AG04450 (cell line): Measurements from ENCODE around the gene RPS6KC1. TPM values are rescaled to one million over a fixed set of nuclear protein-coding genes. Genes with fewer than 3 reads are reported as not detected.
"Not testable (repeated sequence)": the region's sequence is repeated elsewhere in the genome, so short reads cannot be mapped to it uniquely, and the experiment has no call there.

ENCODE experiments used
- CTCF ChIA-PET: fragments of 300-600, 350-600 bp; formaldehyde crosslinking; extraction: SDS; loops from one replicate; lab custom pipeline; 2022; ENCODE audit warnings: antibody characterized with exemption, inconsistent platforms; lab: Charles Lee
- POLR2A ChIA-PET: fragments of 350-600 bp; formaldehyde crosslinking; extraction: SDS; loops from one replicate; lab custom pipeline; 2021; ENCODE audit warnings: antibody characterized with exemption, inconsistent platforms; lab: Yijun Ruan, JAX
- DNase-seq: peaks from one replicate; pipeline ENCODE4 v3.0.0-alpha.2; 2011; ENCODE audit warnings: low read depth, low spot score
- H3K27ac ChIP-seq: one replicate; pipeline ENCODE4 v1.5.1; 2012; ENCODE audit warnings: low read depth, low read length, control low read depth
- H3K27me3 ChIP-seq: one replicate; pipeline ENCODE4 v1.6.0; 2012; ENCODE audit warnings: low read length; ENCODE audit not compliant: control insufficient read depth, insufficient read depth
- H3K4me3 ChIP-seq: 2 replicates; pipeline ENCODE4 v1.5.1; 2011; ENCODE audit warnings: mild to moderate bottlenecking, low read depth, low read length, control low read depth
- H3K9me3 ChIP-seq: 2 replicates; pipeline ENCODE4 v1.5.1; 2012; ENCODE audit warnings: low read length; ENCODE audit not compliant: control insufficient read depth, insufficient read depth
- polyA plus RNA-seq: library from polyadenylated mRNA; depleted of rRNA; stranded (reverse); fragments of >200 nt; gene quantifications from 2 replicates; pipeline ENCODE4 v1.2.3, GENCODE V29; 2011
- TF ChIP-seq, protein P1 (sequence below): IDR thresholded peaks from 2 replicates; pipeline ENCODE4 v1.5.1; 2011; ENCODE audit warnings: low read depth, low read length, control low read depth, inconsistent platforms

RPS6KC1 gene
- polyA plus RNA-seq, 1 experiment, result 25.3 TPM

DNA sequence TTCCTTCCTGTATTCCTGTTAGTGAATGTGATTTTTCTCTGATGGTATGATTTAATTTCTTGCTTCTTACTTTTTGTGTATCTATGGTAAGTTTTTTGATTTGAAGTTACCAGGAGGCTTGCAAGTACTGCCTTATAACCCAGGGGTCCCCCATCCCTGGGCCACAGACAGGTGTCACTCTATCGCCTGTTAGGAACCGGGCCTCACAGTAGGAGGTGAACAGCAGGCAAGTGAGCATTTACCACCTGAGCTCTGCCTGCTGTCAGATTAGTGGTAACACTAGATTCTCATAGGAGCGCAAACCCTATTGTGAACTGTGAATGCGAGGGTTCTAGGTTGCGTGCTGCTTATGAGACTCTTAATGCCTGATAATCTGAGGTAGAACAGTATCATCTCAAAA, 143.3 kb downstream of the RPS6KC1 start:
- H3K27me3 ChIP-seq, result no peaks in the 10 kb centered on the region
- CTCF ChIA-PET, result no interaction called here
- DNase-seq, result no peak
- TF ChIP-seq, protein P1, sequence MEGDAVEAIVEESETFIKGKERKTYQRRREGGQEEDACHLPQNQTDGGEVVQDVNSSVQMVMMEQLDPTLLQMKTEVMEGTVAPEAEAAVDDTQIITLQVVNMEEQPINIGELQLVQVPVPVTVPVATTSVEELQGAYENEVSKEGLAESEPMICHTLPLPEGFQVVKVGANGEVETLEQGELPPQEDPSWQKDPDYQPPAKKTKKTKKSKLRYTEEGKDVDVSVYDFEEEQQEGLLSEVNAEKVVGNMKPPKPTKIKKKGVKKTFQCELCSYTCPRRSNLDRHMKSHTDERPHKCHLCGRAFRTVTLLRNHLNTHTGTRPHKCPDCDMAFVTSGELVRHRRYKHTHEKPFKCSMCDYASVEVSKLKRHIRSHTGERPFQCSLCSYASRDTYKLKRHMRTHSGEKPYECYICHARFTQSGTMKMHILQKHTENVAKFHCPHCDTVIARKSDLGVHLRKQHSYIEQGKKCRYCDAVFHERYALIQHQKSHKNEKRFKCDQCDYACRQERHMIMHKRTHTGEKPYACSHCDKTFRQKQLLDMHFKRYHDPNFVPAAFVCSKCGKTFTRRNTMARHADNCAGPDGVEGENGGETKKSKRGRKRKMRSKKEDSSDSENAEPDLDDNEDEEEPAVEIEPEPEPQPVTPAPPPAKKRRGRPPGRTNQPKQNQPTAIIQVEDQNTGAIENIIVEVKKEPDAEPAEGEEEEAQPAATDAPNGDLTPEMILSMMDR, result no peak
- no peaks in the 10 kb centered on the region; the same call in 1 of the 2 replicates for H3K9me3 ChIP-seq
- POLR2A ChIA-PET, result no interaction called here
- H3K4me3 ChIP-seq, result no peak overlapping the region
- H3K27ac ChIP-seq, result no peak overlapping the region

DNA sequence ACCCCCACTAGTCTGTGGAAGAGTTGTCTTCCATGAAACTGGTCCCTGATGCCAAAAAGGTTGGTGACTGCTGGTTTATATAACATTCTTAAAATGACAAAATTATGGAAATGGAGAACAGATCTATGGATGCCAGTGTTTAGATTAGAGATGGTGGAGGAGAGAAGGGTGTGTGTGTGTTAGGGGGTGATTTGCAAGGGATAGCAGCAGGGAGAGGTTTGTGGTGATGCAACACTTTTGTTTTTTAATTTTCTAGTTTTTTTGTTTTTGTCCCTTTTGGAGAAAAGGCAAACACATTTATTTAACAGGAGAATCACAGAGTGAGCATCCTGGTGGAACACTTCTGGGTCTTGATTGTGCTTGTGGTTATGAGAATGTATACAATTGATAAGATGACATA, 143.8 kb downstream of the RPS6KC1 start:
- CTCF ChIA-PET, result no interaction called here
- no peaks in the 10 kb centered on the region for H3K27me3 ChIP-seq

DNA sequence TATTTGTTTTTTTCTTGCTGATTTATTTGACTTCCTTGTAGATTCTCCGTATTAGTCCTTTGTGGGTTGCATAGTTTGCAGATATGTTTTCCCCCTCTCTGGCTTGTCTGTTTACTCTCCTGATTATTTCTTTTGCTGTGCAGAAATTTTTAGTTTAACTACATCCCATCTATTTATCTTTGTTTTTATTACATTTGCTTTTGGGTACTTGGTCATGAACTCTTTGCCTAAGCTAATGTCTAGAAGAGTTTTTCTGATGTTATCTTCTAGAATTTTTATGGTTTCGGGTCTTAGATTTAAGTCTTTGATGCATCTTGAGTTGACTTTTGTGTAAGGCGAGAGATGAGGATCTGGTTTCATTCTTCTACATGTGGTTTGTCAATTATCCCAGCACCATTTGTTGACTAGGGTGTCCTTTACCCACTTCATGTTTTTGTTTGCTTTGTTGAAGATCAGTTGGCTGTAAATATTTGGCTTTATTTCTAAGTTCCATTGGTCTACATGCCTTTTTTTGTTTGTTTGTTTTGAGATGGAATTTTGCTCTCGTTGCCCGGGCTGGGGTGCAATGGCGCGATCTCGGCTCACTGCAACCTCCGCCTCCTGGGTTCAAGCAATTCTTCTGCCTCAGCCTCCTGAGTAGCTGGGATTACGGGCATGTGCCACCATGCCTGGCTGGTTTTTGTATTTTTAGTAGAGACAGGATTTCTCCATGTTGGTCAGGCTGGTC, 145.4 kb downstream of the RPS6KC1 start:
- DNase-seq, POLR2A ChIA-PET, H3K9me3 ChIP-seq, H3K27ac ChIP-seq, H3K27me3 ChIP-seq, CTCF ChIA-PET, H3K4me3 ChIP-seq: not testable (repeated sequence)

More for the DNA sequence above, 143.8 kb downstream of the RPS6KC1 start:
- TF ChIP-seq, protein P1, result no peak
- H3K4me3 ChIP-seq, result no peak overlapping the region
- no peaks in the 10 kb centered on the region; the same call in 1 of the 2 replicates for H3K9me3 ChIP-seq
- H3K27ac ChIP-seq, result no peak overlapping the region
- POLR2A ChIA-PET, result no interaction called here
- DNase-seq, result no peak

DNA sequence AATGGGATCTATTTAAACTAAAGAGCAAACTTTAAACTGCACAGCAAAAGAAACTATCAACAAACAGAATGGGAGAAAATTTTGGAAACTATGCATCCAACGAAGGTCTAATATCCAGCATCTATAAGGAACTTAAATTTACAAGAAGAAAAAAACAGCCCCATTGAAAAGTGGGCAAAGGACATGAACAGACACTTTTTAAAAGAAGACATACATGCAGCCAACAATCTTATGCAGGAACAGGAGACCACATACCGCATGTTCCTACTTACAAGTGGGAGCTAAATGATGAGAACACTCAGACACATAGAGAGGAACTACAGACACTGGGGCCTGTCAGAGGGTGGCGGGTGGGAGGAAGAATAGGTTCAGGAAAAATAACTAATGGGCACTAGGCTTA, 149.6 kb downstream of the RPS6KC1 start:
- Histone ChIP-seq H3K9me3 (no peaks in the 10 kb centered on the region; the same call in 1 of the 2 replicates), H3K27me3 (no peaks in the 10 kb centered on the region), H3K4me3 (no peak overlapping the region), H3K27ac (no peak overlapping the region)
- TF ChIP-seq, protein P1, result no peak
- CTCF ChIA-PET, result no interaction called here
- POLR2A ChIA-PET, result no interaction called here
- DNase-seq, result no peak

DNA sequence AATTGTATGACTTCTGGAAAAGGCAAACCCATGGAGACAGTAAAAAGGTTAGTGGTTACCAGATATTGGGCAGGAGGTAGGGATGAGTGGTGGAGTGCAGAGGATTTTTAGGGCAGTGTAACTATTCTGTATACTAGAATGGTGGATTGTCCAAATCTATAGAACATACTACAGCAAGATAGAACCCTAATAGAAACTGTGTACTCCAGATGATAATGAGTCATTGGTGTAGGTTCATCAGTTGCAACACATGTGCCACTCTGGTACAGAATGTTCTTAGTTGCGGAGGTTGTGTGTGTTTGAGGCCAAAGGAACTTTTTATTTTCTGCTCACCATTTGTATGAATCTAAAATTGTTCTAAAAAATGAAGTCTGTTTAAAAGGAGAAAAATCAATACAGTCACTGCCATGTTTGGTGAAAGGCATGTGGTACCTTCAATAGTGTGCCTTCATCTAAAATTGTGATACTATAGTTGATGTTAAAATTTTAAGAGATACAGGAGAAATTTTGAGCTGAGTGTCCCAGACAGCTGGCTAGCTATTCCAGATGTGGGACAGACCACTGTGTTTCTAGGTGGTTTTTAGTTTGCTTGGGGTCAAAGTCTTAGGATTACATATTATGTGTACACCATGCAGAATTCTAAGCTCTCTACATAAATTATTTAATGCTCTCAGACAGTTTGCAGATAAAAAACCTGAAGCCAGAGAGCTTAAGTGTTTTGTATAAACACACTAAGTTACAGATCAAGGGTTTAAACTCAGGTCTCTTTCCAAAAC, 150.5 kb downstream of the RPS6KC1 start:
- no peak for DNase-seq
- Histone ChIP-seq H3K27ac (no peak overlapping the region), H3K4me3 (no peak overlapping the region), H3K27me3 (no peaks in the 10 kb centered on the region), H3K9me3 (no peaks in the 10 kb centered on the region; the same call in 1 of the 2 replicates)
- TF ChIP-seq, protein P1, result no peak
- ChIA-PET CTCF (no interaction called here), POLR2A (no interaction called here)
